HG03025 (cell line): ENCODE data around the gene GRIP2.

Experiments used
- ATAC-seq: cut with Tn5 transposase; IDR thresholded peaks from one replicate; pipeline ENCODE4 v1.9.1; 2021; ENCODE audit warnings: mild to moderate bottlenecking, moderate library complexity; ENCODE audit not compliant: unreplicated experiment, low FRiP score

The GRIP2 gene

GRCh38 chr3:14539742-14540491, at the start of gene GRIP2:
Gene GRIP2, minus strand, starts transcription at chr3:14540342. Its CDS starts 34 bp downstream, at chr3:14540308.
- ATAC-seq, result no peak

DNA sequence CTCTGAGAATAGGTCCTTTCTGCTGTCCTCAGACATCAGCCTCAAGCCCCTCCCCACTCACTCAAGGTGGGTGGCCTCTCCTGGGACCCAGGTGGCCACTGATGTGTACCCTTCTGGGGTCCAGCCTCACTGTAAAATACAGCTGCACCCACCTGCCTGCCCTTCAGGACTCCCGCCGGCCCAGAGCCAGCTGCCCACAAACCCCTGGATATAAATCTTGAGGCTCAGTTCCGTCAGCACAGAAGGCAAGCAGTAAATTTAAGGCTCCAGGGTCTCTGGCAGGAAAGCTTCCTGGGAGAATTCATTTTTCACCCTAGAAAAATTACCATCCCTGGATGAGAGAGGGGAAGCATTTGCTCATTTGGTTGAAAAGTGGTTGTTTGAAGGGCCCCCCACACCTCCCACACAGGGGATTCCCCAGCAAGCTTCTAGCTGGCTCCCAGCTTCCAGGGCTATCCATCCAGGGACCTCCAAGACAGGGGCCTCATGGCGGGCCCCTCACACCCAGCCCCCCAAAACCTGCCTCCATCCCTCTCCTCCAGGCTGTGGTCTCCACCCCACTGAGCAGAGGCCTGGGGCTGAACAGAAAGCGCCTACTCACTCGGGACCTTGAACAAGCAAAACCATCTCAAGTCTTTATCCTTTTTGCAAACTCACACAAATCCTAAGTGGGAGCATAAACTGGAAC, 48.4 kb upstream of the GRIP2 start:
- no peak for ATAC-seq

- ATAC-seq, result no peak
Measured at GRCh38 chr3:14587740-14588360, 47.7 kb upstream of the GRIP2 start.

DNA sequence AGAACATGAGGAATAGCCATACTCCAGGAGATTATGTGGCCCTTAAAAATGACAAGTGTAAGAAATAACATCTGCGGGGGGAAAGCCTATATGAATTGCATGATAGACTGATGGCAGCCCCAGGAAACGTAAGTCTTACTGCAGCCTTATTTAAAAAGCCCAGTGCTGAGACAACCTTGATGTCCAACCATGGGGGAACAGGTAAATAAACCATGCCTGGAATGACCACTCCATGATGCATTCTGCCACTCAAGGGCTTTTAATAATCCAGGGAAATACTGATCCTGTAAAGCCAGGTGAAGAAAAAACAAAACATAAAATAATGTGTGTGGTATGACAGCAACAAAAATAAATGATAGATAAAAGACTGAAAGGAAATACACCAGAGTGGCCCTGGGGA, 46.5 kb upstream of the GRIP2 start:
- no peak for ATAC-seq

DNA sequence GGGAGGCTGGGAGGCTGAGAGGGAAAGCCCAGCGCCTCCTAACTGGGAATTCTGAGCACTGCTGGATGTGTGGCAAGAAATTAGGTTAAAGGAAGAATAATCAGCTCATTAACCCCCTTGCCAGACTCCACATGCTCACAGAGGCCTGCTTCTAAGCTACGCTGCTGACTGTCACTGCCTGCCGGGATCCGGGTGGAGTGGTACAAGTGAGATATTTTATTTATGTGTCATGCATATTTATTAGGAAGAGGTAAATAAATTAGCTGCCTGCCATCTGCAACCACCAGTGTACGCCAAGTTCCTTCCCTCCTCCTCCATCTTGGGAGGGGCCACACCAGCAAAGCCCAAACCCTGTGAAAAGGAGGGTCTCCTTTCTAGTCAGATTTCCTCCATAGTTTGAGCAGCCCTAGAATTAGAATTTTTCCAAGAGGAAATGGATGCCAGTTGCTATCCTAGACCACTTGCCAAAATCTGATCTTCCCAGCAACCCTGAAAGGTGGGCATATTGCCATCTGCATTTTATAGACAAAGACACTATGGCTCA, 43.5 kb upstream of the GRIP2 start:
- ATAC-seq, result no peak

- no peak for ATAC-seq
Measured at GRCh38 chr3:14582045-14582410, 41.9 kb upstream of the GRIP2 start.

DNA sequence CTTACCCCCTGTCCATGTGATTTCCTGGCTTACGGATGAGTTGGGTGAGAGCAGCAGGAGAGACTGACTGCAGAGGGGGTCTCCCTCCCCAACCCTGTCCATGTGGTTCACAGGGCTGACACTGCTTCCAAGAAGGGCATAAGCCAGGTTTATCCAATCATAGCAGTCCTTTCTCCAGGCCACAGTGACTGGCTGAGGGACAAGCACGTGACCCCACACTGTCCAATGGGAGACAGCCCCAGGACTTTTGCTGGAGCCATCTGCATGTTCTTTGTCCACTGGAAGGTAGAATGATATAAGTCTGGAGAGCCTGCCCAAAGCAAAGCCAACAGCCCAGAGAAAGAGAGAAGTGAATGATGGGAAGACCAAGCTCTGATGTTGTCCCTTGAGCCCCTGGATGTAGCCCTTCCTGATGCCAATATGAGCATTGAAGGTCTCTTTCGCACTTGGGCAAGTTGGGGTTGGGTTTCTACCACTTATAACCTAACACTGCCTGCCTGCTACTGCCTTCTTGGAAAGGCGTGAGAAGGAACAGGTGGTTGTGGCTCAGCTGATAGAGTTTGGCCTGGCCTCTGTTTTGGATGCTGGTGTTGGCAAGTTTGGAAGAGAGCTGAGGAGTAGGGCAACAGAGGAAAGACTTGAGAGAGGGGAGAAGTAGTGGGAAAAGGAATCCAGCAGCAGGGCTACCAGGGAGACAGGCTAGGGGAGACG, 41.3 kb upstream of the GRIP2 start:
- no peak for ATAC-seq

DNA sequence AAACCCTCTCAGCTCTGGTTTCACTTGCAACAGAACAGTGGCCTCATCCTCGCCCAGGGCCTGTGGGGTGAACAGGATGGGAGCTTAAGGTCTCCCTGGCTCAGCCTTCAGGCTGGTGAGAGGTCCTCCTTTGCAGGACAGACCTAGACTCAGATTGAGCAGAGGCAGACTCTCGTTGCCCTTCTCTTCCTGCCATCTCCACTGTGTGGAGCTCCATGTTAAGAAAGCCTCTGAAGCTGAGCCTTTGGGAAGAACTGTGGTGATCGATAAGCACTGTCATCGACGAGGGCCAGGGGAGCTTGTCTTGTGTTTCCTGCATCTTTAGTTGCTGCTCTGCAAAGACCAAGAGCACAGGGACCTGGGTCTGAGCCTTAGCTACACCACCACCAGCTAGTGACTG, 37.8 kb upstream of the GRIP2 start:
- ATAC-seq, result no peak

DNA sequence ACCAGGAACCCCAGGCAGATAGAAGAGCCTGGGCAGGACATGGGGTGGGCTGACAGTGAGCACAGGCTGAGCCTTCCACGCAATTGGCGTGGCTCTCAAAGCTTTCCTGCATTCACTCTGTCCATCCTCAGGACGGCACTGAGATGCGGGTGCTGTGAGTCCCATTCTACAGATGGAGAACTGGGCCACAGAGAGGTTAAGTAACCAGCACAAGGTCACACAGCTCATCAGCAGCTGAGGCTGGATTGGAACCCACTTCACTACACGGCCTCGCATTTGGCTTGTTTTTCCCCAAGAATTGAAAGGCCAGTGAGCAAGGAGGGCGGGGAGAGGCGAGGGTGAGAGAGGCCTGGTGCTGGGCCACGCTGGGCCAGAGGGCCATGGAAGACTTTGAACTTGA, 36.0 kb upstream of the GRIP2 start:
- ATAC-seq, result no peak

DNA sequence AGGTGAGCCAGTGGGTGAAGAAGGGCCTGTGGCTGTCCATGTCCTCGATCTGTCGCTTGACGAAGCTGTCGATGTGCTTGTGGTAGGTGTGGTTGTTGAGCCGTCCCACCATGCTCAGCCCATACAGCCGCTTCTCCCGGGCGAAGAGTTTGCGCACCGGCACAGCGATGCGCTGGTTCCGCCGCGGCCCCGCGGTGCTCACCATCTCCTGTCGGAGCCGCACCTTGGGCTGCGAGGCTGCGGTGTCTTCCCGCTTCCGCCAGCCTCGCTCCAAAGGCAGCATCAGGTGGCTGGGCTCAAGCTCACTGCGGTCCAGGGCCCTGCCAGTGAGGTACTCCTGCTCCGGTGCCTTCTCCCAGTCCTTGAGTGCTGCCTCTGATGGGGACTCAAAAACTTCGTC, 34.0 kb upstream of the GRIP2 start:
- no peak for ATAC-seq

GRCh38 chr3:14573706-14574105, 33.6 kb upstream of the GRIP2 start:
- no peak for ATAC-seq

GRCh38 chr3:14570864-14571263, 30.7 kb upstream of the GRIP2 start:
- no peak for ATAC-seq

DNA sequence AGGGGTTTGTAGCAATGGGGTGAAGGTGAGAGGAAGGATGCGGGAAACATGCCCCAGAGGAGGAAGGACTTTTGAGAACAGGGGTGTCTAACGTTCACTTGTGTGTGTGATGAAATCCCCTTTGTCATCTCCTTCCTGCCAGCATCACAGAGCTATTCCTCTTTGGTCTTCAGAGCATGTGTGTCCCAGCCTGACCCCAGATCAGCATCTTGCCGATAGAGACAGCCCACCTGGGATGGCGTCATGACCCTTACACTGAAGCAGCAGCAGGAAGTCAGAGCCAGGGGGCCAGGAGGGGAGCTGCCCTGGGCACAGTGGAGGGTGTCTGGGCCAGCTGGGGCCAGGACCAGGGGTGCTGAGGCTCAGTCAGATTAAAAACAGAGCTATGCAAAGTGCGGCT, 29.9 kb upstream of the GRIP2 start:
- ATAC-seq, result no peak

- no peak for ATAC-seq
Measured at GRCh38 chr3:14569474-14570000, 29.4 kb upstream of the GRIP2 start.

- ATAC-seq, result no peak
Measured at GRCh38 chr3:14568269-14568668, 28.1 kb upstream of the GRIP2 start.

DNA sequence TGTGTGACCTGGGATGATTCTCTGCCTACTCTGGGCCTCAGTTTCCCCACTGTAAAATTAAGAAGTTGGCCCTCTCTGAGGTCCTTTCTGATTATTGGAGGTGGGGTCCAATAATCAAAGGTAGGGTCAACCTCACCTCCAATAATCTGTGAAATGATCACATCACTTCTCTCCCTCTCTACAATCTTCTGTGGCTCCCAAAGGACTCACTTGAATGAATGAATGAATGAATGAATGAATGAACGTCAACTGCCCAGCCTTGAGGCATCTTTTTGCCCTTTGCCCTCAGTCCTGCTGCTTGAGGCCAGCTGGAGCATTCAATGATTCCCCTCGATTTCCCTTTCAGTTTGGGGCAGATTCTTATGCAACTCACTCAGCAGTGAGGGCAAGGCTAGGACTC, 26.7 kb upstream of the GRIP2 start:
- no peak for ATAC-seq

DNA sequence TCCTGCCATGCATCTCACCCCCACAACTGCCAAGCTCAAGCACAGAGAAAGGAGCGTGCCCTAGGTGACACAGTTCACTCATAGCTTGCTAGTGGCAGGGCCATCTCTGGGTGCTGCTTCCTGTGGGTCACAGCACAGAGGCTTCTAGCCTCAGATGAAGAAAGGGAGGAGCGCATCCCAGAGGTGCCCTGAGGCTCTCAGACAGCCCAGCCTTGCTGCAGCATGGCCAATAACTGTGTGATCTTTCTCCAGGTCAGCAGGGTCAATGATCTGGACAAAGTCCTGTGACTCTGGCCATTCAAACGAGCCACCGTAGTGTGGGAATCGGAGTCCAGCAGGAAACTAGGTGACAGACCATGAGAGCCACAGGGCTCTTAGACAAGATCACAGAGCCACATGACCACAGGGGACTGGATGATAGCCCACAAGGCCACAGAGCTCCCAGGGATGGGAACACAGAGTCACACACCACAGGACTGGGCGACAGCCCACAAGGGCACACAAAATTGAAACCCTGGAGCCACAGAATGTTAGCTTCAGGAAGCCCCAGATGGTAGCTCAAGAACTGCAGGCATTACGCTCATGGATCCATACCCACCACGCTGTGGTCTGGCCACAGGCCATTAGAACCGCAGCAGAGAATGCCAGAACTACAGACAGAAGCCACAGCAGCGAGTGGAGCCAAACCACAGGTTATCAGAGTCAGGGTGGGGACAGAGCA, 25.9 kb upstream of the GRIP2 start:
- no peak for ATAC-seq

GRCh38 chr3:14564741-14565140, 24.6 kb upstream of the GRIP2 start:
- ATAC-seq, result no peak

DNA sequence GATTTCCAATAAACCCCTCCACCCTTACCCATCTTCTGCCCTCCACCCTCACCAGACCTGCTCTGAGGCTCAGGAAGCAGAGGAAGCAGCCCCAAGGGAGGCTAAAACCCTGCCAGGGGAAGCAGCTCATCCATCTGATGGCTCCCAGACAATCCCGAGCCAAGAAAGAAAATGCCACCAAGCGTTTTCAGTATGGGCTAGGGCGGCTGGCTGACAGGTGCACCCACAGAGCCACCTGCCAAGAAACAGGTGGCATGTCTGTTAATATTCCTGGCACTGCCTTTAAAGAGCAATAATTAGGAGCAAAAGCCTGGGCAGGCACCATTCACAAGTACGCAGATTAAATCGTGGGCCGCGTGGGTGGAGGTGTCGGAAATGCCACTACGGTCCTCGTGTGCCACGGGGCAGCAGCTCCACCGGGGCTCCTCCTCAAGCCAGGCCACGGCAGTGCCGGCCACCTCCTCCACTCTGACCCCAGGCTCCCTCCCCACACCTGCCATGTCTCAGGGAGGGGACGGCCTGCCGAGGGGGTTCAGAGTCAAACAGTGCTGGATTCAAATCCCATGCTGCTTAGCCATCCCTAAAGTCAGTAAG, 23.9 kb upstream of the GRIP2 start:
- ATAC-seq, result no peak
